SK-N-SH (cell line): ENCODE data around the gene EHD1. TPM values are rescaled to one million over a fixed set of nuclear protein-coding genes. Genes with fewer than 3 reads are reported as not detected.

Experiments
- CTCF ChIA-PET: fragments of 300-600, 350-600 bp; formaldehyde crosslinking; extraction: SDS; loops from one replicate; lab custom pipeline; 2021; lab: Yijun Ruan, JAX
- POLR2A ChIA-PET: fragments of 350-600 bp; sonication (Branson Sonifier 250); formaldehyde crosslinking; extraction: SDS; loops from one replicate; lab custom pipeline; 2020; ENCODE audit warnings: antibody characterized with exemption, inconsistent platforms; lab: Yijun Ruan, JAX
- DNase-seq: peaks from one replicate; pipeline ENCODE4 v3.0.0; 2012
- H2AFZ ChIP-seq: fragments of 200-600 bp; sonication (generic); 2 replicates; pipeline ENCODE4 v1.8.1; 2016; ENCODE audit warnings: antibody characterized with exemption, mild to moderate bottlenecking, low read depth
- H3F3A ChIP-seq: fragments of 200-600 bp; sonication (generic); replicated peaks from 2 replicates; pipeline ENCODE3; 2016; ENCODE audit warnings: antibody characterized with exemption, mild to moderate bottlenecking; ENCODE audit not compliant: insufficient read depth
- H3K27ac ChIP-seq, 2 experiments: fragments of 200-500 bp in 1 of 2; fragments of 200-600 bp in 1 of 2; sonication (Bioruptor generic) in 1 of 2; sonication (generic), shearing (Covaris generic) in 1 of 2; 2 replicates each; pipeline versions ENCODE4 v1.5.1 to v1.6.1; 2014 to 2016; ENCODE audit warnings: low read depth in 2 of 2, inconsistent platforms in 1 of 2, low read length in 1 of 2, mild to moderate bottlenecking in 1 of 2, mixed read lengths in 1 of 2
- H3K27me3 ChIP-seq: fragments of 200-600 bp; sonication (generic), shearing (Covaris generic); 2 replicates; pipeline ENCODE4 v1.6.1; 2016; ENCODE audit warnings: mixed run types; ENCODE audit not compliant: insufficient read depth
- H3K36me3 ChIP-seq, 2 experiments: fragments of 200-500 bp in 1 of 2; fragments of 200-600 bp in 1 of 2; sonication (Bioruptor generic) in 1 of 2; sonication (generic) in 1 of 2; replicated peaks in 1 of 2; 2 replicates each; pipeline versions ENCODE3 to v1.5.1; 2014 to 2016; ENCODE audit warnings: low read length in 1 of 2, mild to moderate bottlenecking in 1 of 2; ENCODE audit not compliant: insufficient read depth in 2 of 2, control insufficient read depth in 1 of 2
- H3K4me1 ChIP-seq, 2 experiments: fragments of 200-500 bp in 1 of 2; fragments of 200-600 bp in 1 of 2; sonication (Bioruptor generic) in 1 of 2; sonication (generic), shearing (Covaris generic) in 1 of 2; 2 replicates each; pipeline versions ENCODE4 v1.5.1 to v1.6.1; 2014 to 2016; ENCODE audit warnings: low read depth in 1 of 2, low read length in 1 of 2, mixed run types in 1 of 2; ENCODE audit not compliant: insufficient read depth in 2 of 2, control insufficient read depth in 1 of 2
- H3K4me2 ChIP-seq: fragments of 200-600 bp; sonication (generic), shearing (Covaris generic); 2 replicates; pipeline ENCODE4 v1.6.1; 2017; ENCODE audit warnings: mixed run types
- H3K4me3 ChIP-seq, 2 experiments: fragments of 200-500 bp in 1 of 2; fragments of 200-600 bp in 1 of 2; sonication (Bioruptor generic) in 1 of 2; sonication (generic), shearing (Covaris generic) in 1 of 2; 2 replicates each; pipeline versions ENCODE4 v1.5.1 to v1.8.1; 2014 to 2016; ENCODE audit warnings: low read depth in 2 of 2, inconsistent platforms in 1 of 2, low read length in 1 of 2, mild to moderate bottlenecking in 1 of 2, mixed read lengths in 1 of 2, moderate library complexity in 1 of 2
- H3K79me2 ChIP-seq: fragments of 200-600 bp; sonication (generic); 2 replicates; pipeline ENCODE4 v1.8.1; 2017; ENCODE audit warnings: mild to moderate bottlenecking; ENCODE audit not compliant: insufficient read depth
- H3K9ac ChIP-seq: fragments of 200-600 bp; sonication (generic); 2 replicates; pipeline ENCODE4 v1.6.1; 2017; ENCODE audit warnings: mixed run types
- H3K9me2 ChIP-seq: fragments of 200-600 bp; sonication (generic); 2 replicates; pipeline ENCODE4 v1.6.1; 2017; ENCODE audit warnings: mixed run types
- H3K9me3 ChIP-seq: fragments of 200-600 bp; sonication (generic); 2 replicates; pipeline ENCODE4 v1.6.1; 2017; ENCODE audit warnings: mixed run types, mild to moderate bottlenecking, moderate library complexity
- H4K20me1 ChIP-seq: fragments of 200-600 bp; sonication (generic); 2 replicates; pipeline ENCODE4 v1.6.1; 2017; ENCODE audit warnings: mild to moderate bottlenecking, mixed run types; ENCODE audit not compliant: insufficient read depth
- CHD2 ChIP-seq: fragments of 150-350 bp; IDR thresholded peaks from 2 replicates; pipeline ENCODE4 v1.6.1; 2018; ENCODE audit warnings: low read length; ENCODE audit not compliant: partially characterized antibody
- ELF1 ChIP-seq: IDR thresholded peaks from 2 replicates; pipeline ENCODE4 v1.4.0; 2012
- MEF2A ChIP-seq: IDR thresholded peaks from 2 replicates; pipeline ENCODE4 v1.4.0; 2012; ENCODE audit warnings: low read depth, borderline replicate concordance
- NRF1 ChIP-seq: IDR thresholded peaks from 2 replicates; pipeline ENCODE4 v1.6.1; 2012; ENCODE audit warnings: low read depth, mild to moderate bottlenecking, low read length
- POLR2AphosphoS5 ChIP-seq: IDR thresholded peaks from 2 replicates; pipeline ENCODE4 v1.6.1; 2012; ENCODE audit warnings: low read depth, low read length
- RAD21 ChIP-seq: IDR thresholded peaks from 2 replicates; pipeline ENCODE4 v1.6.1; 2012; ENCODE audit warnings: mild to moderate bottlenecking, low read length
- RXRA ChIP-seq: IDR thresholded peaks from 2 replicates; pipeline ENCODE4 v1.4.0; 2012; ENCODE audit warnings: low read depth, mild to moderate bottlenecking, borderline replicate concordance
- SIN3A ChIP-seq: IDR thresholded peaks from 2 replicates; pipeline ENCODE4 v1.6.1; 2012; ENCODE audit warnings: low read depth, mild to moderate bottlenecking, low read length, moderate library complexity, borderline replicate concordance
- SMC3 ChIP-seq: IDR thresholded peaks from 2 replicates; pipeline ENCODE4 v1.6.1; 2012; ENCODE audit warnings: low read depth, low read length, improper control_type of control experiment
- TEAD4 ChIP-seq: IDR thresholded peaks from 2 replicates; pipeline ENCODE4 v1.4.0; 2012; ENCODE audit warnings: mild to moderate bottlenecking, borderline replicate concordance; ENCODE audit not compliant: insufficient read depth
- WGBS: methylation state at CpG from one replicate; pipeline ENCODE4 v1.1.6; 2017; ENCODE audit warnings: low lambda C conversion rate; 5-methylcytosine and 5-hydroxymethylcytosine counted together
- polyA plus RNA-seq, 3 experiments: library from polyadenylated mRNA; depleted of rRNA; stranded (reverse); fragments of >200 nt; gene quantifications; 2 replicates each; pipeline ENCODE4 v1.2.3, GENCODE V29; 2012
- TF ChIP-seq, protein P1 (sequence below): IDR thresholded peaks from 2 replicates; pipeline ENCODE4 v1.4.0; 2012; ENCODE audit warnings: low read depth
- TF ChIP-seq, protein P2 (sequence below): IDR thresholded peaks from 2 replicates; pipeline ENCODE4 v1.6.1; 2012; ENCODE audit warnings: mild to moderate bottlenecking, low read depth, low read length, moderate library complexity
- TF ChIP-seq, protein P3 (sequence below): IDR thresholded peaks from 2 replicates; pipeline ENCODE4 v1.4.0; 2012; ENCODE audit warnings: low read depth, borderline replicate concordance
- TF ChIP-seq, protein P4 (sequence below): IDR thresholded peaks from 2 replicates; pipeline ENCODE4; 2012
- TF ChIP-seq, protein P5 (sequence below): IDR thresholded peaks from 2 replicates; pipeline ENCODE4 v1.4.0; 2012; ENCODE audit warnings: low read depth, borderline replicate concordance

The EHD1 gene
- polyA plus RNA-seq, 1 of the 3 experiments (the other 2 are of a cell fraction) = 93.3 TPM

DNA sequence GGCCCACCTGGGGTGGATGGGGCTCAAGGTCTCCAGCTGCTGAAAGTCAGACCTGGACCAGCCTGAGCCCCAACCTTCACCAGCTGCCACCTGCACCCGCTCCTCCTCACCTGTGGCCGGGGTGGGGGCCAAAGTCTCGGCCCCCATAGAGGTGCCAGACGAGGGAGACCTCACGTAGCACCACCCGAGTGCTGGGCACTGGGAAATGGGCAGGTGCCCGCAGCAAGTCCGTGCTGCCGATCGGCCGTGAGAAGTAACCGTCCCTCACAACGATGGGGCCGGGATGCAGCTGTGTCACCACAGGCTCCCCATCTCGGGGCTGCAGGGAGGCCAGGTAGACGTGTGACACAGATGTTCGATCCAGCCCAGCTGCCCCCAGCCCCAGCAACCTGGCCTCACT, 22.4 kb upstream of the EHD1 start:
- Histone ChIP-seq H3K4me1 (no peaks in the 10 kb centered on the region), H3F3A (no peaks in the 10 kb centered on the region), H3K9ac (no peak overlapping the region), H3K4me2 (no peak overlapping the region), H4K20me1 (no peaks in the 10 kb centered on the region), H3K36me3 (peaks cover 0 to 33% of the 10 kb centered on the region in 2 experiments), H3K27me3 (no peaks in the 10 kb centered on the region), H3K79me2 (no peaks in the 10 kb centered on the region), H3K4me3 (no peak overlapping the region), H3K9me3 (no peaks in the 10 kb centered on the region), H3K27ac (no peak overlapping the region), H3K9me2 (no peaks in the 10 kb centered on the region), H2AFZ (no peak overlapping the region)
- no peak for DNase-seq
- ChIA-PET POLR2A (no interaction called here), CTCF (interaction anchor here (0.7 to 1.7 kb wide), 2 partner anchors 13 to 22 kb away, joined by 3 to 7 read pairs; partner anchors contain the start of gene EHD1)
- 91% methylated on average over 11 of the region's 17 CpGs for WGBS
- TF ChIP-seq, protein P1, sequence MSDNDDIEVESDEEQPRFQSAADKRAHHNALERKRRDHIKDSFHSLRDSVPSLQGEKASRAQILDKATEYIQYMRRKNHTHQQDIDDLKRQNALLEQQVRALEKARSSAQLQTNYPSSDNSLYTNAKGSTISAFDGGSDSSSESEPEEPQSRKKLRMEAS = no peak
- TF ChIP-seq RAD21 = no peak
- TF ChIP-seq, protein P2, sequence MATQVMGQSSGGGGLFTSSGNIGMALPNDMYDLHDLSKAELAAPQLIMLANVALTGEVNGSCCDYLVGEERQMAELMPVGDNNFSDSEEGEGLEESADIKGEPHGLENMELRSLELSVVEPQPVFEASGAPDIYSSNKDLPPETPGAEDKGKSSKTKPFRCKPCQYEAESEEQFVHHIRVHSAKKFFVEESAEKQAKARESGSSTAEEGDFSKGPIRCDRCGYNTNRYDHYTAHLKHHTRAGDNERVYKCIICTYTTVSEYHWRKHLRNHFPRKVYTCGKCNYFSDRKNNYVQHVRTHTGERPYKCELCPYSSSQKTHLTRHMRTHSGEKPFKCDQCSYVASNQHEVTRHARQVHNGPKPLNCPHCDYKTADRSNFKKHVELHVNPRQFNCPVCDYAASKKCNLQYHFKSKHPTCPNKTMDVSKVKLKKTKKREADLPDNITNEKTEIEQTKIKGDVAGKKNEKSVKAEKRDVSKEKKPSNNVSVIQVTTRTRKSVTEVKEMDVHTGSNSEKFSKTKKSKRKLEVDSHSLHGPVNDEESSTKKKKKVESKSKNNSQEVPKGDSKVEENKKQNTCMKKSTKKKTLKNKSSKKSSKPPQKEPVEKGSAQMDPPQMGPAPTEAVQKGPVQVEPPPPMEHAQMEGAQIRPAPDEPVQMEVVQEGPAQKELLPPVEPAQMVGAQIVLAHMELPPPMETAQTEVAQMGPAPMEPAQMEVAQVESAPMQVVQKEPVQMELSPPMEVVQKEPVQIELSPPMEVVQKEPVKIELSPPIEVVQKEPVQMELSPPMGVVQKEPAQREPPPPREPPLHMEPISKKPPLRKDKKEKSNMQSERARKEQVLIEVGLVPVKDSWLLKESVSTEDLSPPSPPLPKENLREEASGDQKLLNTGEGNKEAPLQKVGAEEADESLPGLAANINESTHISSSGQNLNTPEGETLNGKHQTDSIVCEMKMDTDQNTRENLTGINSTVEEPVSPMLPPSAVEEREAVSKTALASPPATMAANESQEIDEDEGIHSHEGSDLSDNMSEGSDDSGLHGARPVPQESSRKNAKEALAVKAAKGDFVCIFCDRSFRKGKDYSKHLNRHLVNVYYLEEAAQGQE = no peak
- TF ChIP-seq, protein P3, sequence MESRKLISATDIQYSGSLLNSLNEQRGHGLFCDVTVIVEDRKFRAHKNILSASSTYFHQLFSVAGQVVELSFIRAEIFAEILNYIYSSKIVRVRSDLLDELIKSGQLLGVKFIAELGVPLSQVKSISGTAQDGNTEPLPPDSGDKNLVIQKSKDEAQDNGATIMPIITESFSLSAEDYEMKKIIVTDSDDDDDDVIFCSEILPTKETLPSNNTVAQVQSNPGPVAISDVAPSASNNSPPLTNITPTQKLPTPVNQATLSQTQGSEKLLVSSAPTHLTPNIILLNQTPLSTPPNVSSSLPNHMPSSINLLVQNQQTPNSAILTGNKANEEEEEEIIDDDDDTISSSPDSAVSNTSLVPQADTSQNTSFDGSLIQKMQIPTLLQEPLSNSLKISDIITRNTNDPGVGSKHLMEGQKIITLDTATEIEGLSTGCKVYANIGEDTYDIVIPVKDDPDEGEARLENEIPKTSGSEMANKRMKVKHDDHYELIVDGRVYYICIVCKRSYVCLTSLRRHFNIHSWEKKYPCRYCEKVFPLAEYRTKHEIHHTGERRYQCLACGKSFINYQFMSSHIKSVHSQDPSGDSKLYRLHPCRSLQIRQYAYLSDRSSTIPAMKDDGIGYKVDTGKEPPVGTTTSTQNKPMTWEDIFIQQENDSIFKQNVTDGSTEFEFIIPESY = no peak
- no peak for TF ChIP-seq ELF1
- TF ChIP-seq MEF2A = no peak
- no peak for TF ChIP-seq NRF1
- TF ChIP-seq, protein P4, sequence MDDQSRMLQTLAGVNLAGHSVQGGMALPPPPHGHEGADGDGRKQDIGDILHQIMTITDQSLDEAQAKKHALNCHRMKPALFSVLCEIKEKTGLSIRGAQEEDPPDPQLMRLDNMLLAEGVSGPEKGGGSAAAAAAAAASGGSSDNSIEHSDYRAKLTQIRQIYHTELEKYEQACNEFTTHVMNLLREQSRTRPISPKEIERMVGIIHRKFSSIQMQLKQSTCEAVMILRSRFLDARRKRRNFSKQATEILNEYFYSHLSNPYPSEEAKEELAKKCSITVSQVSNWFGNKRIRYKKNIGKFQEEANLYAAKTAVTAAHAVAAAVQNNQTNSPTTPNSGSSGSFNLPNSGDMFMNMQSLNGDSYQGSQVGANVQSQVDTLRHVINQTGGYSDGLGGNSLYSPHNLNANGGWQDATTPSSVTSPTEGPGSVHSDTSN = no peak
- no peak for TF ChIP-seq CHD2
- no peak for TF ChIP-seq SMC3
- TF ChIP-seq POLR2AphosphoS5 = no peak
- TF ChIP-seq, protein P5, sequence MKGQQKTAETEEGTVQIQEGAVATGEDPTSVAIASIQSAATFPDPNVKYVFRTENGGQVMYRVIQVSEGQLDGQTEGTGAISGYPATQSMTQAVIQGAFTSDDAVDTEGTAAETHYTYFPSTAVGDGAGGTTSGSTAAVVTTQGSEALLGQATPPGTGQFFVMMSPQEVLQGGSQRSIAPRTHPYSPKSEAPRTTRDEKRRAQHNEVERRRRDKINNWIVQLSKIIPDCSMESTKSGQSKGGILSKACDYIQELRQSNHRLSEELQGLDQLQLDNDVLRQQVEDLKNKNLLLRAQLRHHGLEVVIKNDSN = no peak
- TF ChIP-seq TEAD4 = no peak
- no peak for TF ChIP-seq SIN3A
- TF ChIP-seq RXRA = no peak
